Panc1 (cell line): ENCODE measurements around the gene VTI1A.

Experiments used
- POLR2AphosphoS5 ChIP-seq: IDR thresholded peaks from 2 replicates; pipeline ENCODE4 v1.6.1; 2012; ENCODE audit warnings: mild to moderate bottlenecking, low read depth, low read length, moderate library complexity
- TF ChIP-seq, protein P1 (sequence below): fragments of 450-650 bp; IDR thresholded peaks from 2 replicates; pipeline ENCODE4 v1.5.1; 2017; ENCODE audit warnings: mild to moderate bottlenecking
- TF ChIP-seq, protein P2 (sequence below), 2 experiments: IDR thresholded peaks; 2 replicates each; pipeline ENCODE4 v1.6.1; 2011 to 2012; ENCODE audit warnings: low read depth in 2 of 2, control low read depth in 1 of 2, low read length in 1 of 2, mild to moderate bottlenecking in 1 of 2, moderate library complexity in 1 of 2; ENCODE audit not compliant: insufficient read depth in 1 of 2

DNA sequence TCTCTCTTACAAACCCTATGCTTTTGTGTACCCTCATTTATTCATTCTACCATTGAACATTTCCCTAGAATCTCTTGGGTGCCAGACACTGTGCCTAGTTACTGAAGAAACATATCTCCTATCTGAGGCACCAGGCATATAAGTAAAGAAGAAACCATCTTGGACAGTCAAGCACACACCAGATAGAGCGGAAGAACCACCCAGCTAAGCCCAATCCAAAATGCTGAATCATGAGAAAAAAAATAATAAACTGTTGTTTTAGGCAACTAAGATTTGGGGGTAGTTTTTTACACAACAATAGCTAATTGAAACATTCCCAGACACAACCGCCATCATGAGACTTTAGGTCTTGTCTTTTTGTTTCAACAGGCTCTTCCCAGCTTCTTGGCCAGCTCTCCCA is 400.8 kb downstream of the VTI1A start:
- TF ChIP-seq, protein P1, sequence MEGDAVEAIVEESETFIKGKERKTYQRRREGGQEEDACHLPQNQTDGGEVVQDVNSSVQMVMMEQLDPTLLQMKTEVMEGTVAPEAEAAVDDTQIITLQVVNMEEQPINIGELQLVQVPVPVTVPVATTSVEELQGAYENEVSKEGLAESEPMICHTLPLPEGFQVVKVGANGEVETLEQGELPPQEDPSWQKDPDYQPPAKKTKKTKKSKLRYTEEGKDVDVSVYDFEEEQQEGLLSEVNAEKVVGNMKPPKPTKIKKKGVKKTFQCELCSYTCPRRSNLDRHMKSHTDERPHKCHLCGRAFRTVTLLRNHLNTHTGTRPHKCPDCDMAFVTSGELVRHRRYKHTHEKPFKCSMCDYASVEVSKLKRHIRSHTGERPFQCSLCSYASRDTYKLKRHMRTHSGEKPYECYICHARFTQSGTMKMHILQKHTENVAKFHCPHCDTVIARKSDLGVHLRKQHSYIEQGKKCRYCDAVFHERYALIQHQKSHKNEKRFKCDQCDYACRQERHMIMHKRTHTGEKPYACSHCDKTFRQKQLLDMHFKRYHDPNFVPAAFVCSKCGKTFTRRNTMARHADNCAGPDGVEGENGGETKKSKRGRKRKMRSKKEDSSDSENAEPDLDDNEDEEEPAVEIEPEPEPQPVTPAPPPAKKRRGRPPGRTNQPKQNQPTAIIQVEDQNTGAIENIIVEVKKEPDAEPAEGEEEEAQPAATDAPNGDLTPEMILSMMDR: no peak
- TF ChIP-seq POLR2AphosphoS5: no peak
- TF ChIP-seq, protein P2, sequence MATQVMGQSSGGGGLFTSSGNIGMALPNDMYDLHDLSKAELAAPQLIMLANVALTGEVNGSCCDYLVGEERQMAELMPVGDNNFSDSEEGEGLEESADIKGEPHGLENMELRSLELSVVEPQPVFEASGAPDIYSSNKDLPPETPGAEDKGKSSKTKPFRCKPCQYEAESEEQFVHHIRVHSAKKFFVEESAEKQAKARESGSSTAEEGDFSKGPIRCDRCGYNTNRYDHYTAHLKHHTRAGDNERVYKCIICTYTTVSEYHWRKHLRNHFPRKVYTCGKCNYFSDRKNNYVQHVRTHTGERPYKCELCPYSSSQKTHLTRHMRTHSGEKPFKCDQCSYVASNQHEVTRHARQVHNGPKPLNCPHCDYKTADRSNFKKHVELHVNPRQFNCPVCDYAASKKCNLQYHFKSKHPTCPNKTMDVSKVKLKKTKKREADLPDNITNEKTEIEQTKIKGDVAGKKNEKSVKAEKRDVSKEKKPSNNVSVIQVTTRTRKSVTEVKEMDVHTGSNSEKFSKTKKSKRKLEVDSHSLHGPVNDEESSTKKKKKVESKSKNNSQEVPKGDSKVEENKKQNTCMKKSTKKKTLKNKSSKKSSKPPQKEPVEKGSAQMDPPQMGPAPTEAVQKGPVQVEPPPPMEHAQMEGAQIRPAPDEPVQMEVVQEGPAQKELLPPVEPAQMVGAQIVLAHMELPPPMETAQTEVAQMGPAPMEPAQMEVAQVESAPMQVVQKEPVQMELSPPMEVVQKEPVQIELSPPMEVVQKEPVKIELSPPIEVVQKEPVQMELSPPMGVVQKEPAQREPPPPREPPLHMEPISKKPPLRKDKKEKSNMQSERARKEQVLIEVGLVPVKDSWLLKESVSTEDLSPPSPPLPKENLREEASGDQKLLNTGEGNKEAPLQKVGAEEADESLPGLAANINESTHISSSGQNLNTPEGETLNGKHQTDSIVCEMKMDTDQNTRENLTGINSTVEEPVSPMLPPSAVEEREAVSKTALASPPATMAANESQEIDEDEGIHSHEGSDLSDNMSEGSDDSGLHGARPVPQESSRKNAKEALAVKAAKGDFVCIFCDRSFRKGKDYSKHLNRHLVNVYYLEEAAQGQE (IDR thresholded peaks at IDR 0.05; ENCODE audit: insufficient read depth in 1 of 2, low read depth in 2 of 2, low read length in 1 of 2): no peak
